NT2/D1 (cell line): ENCODE measurements around the gene GTPBP4.

ENCODE experiments used
- SUZ12 ChIP-seq: IDR thresholded peaks from 2 replicates; pipeline ENCODE4 v1.6.1; 2011; ENCODE audit not compliant: insufficient read length, insufficient read depth; ENCODE audit errors: extremely low read depth
- YY1 ChIP-seq: IDR thresholded peaks from 2 replicates; pipeline ENCODE4 v1.6.1; 2011; ENCODE audit not compliant: insufficient read length, insufficient read depth
- ZNF274 ChIP-seq: IDR thresholded peaks from 2 replicates; pipeline ENCODE4 v1.6.1; 2011; ENCODE audit warnings: mild to moderate bottlenecking, low read depth, low read length

DNA sequence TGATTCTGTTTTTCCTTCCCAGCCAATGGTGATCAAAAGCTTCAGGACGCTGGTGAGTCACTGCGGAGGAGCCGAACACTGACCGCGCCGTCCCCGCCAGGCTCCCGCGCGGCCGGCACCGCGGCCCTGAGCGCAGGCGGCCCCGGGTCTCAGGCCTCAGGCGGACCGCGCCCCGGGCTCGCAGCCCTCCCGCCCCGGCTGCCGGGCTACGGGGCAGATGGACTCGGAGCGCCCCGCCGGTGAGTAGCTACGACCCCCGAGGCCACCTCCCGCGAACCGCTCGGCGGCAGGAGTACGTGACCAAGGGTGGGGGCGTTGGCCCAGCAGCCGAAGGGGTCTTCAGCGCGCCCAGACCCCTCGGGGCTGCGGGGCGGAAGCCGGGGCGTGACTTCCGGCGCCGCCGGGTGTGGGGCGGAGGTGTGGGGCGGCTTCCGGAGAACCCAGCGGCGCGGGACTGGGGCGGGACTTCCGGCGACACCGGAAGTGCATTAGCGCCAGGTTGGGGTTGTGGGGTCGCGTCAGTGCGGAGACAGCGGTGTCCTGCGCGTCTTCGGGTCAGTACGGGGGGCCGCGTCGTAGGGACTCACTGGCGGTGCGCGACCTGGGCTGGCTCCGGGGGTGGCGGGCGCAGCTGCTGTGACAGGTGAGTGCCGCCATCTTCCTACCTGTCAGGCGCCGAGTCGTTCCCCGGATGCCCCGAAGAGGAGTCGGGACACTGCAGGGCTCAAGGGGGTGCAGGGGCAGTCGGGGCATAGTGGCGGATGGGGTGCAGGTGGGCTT, 68.3 kb downstream of the GTPBP4 start, which contains the start of gene WDR37:
- TF ChIP-seq SUZ12 = no peak
- TF ChIP-seq YY1 = no peak
- TF ChIP-seq ZNF274 = no peak
